Lung (tissue), 12 donors: ENCODE measurements around the gene NPSR1. TPM values are rescaled to one million over a fixed set of nuclear protein-coding genes. Genes with fewer than 3 reads are reported as not detected.
A peak's percentile ranks its signal among the peaks of the same experiment; 100 is the strongest.

Source experiments
- ATAC-seq: fragments of 200-7000 bp; cut with Tn5 transposase; one replicate; pipeline ENCODE4 v1.9.1; 2020; ENCODE audit warnings: moderate number of reproducible peaks; ENCODE audit not compliant: insufficient read depth, low FRiP score
- DNase-seq, 3 donors: peaks; one replicate each; pipeline ENCODE4 v3.0.0-alpha.2; 2013 to 2017
- H3K27ac ChIP-seq, 2 donors: one replicate each; pipeline ENCODE4 v1.5.1; 2013; ENCODE audit warnings: mild to moderate bottlenecking in 2 of 2, moderate library complexity in 2 of 2, control low read depth in 1 of 2, inconsistent platforms in 1 of 2, low read depth in 1 of 2, low read length in 1 of 2
- H3K27me3 ChIP-seq, 3 donors: one replicate each; pipeline ENCODE4 v1.5.1; 2013; ENCODE audit warnings: low read length in 2 of 3; ENCODE audit not compliant: control insufficient read depth in 3 of 3, insufficient read depth in 3 of 3
- H3K36me3 ChIP-seq, 4 donors: one replicate each; pipeline ENCODE4 v1.5.1; 2013; ENCODE audit warnings: low read length in 4 of 4, mild to moderate bottlenecking in 1 of 4, moderate library complexity in 1 of 4; ENCODE audit not compliant: control insufficient read depth in 4 of 4, insufficient read depth in 4 of 4
- H3K4me1 ChIP-seq, 5 donors: one replicate each; pipeline ENCODE4 v1.5.1; 2013; ENCODE audit warnings: low read length in 5 of 5, mild to moderate bottlenecking in 2 of 5, moderate library complexity in 1 of 5; ENCODE audit not compliant: control insufficient read depth in 5 of 5, insufficient read depth in 5 of 5
- H3K4me3 ChIP-seq: one replicate; pipeline ENCODE4 v1.5.1; 2013; ENCODE audit warnings: mild to moderate bottlenecking, control low read depth, moderate library complexity
- H3K9ac ChIP-seq, 2 donors: one replicate each; pipeline ENCODE4 v1.5.1; 2013; ENCODE audit warnings: low read length in 2 of 2, control low read depth in 1 of 2; ENCODE audit not compliant: insufficient read depth in 1 of 2
- H3K9me3 ChIP-seq, 4 donors: one replicate each; pipeline ENCODE4 v1.5.1; 2013; ENCODE audit warnings: low read length in 3 of 4, mild to moderate bottlenecking in 1 of 4, moderate library complexity in 1 of 4; ENCODE audit not compliant: control insufficient read depth in 4 of 4, insufficient read depth in 3 of 4
- CTCF ChIP-seq: IDR thresholded peaks from 2 replicates; pipeline ENCODE4 v1.5.1; 2012; ENCODE audit warnings: mild to moderate bottlenecking; ENCODE audit errors: control extremely low read depth, extremely low read depth
- WGBS, 2 donors: extraction: QIAGEN DNeasy Blood & Tissue Kit; methylation state at CpG; one replicate each; pipeline ENCODE4 v1.1.7; 2013; 5-methylcytosine and 5-hydroxymethylcytosine counted together
- polyA plus RNA-seq, 2 donors: library from polyadenylated mRNA; stranded (reverse); fragments of 200-250 nt; gene quantifications; one replicate each; pipeline ENCODE4 v1.2.1, GENCODE V29; 2013
- total RNA-seq, 2 donors: library from RNA; depleted of rRNA in 1 of 2; stranded (reverse); fragments of >200 nt in 1 of 2; gene quantifications; one replicate each; pipeline ENCODE4 v1.2.1, GENCODE V29; 2014 to 2021
- donor health status: control.
- donor health status: control.
- donor health status: Bipolar disorder and iron deficiency.
- donor health status: healthy.
- donor health status: DM: yes; HTN: yes; CAD: no.

NPSR1 gene
- total and polyA plus RNA-seq, 4 donors, result not detected

GRCh38 chr7:34752929-34753328 is 94.9 kb downstream of the NPSR1 start:
- no peak for TF ChIP-seq CTCF
- Histone ChIP-seq H3K36me3 (no peaks in the 10 kb centered on the region), H3K4me1 (peaks cover 0 to 14% (median 3%) of the 10 kb centered on the region in 5 donors), H3K27ac (no peak overlapping the region), H3K9ac (no peak overlapping the region), H3K9me3 (no peaks in the 10 kb centered on the region), H3K4me3 (no peak overlapping the region), H3K27me3 (no peaks in the 10 kb centered on the region)
- DNase-seq (no peak), ATAC-seq (no peak)
- WGBS, 2 donors, result 39 to 55% methylated on average over 3 of the region's 3 CpGs

- H3K9ac ChIP-seq, result no peak overlapping the region
- H3K4me1 ChIP-seq, result peaks cover 0 to 2% (median 0%) of the 10 kb centered on the region in 5 donors
- H3K27me3 ChIP-seq, result no peaks in the 10 kb centered on the region
- H3K36me3 ChIP-seq, result no peaks in the 10 kb centered on the region
- TF ChIP-seq CTCF, result no peak
- no peak overlapping the region for H3K27ac ChIP-seq
- H3K4me3 ChIP-seq, result no peak overlapping the region
- 84 to 89% methylated on average over 2 of the region's 2 CpGs for WGBS, 2 donors
- ATAC-seq, result no peak
- H3K9me3 ChIP-seq, result no peaks in the 10 kb centered on the region
- DNase-seq, result no peak
Observed at GRCh38 chr7:34755008-34755407, 97.0 kb downstream of the NPSR1 start.

GRCh38 chr7:34756025-34756437 is 98.0 kb downstream of the NPSR1 start:
- no peaks in the 10 kb centered on the region for H3K27me3 ChIP-seq
- no peaks in the 10 kb centered on the region for H3K9me3 ChIP-seq
- no peak for TF ChIP-seq CTCF
- no peak overlapping the region for H3K4me3 ChIP-seq
- H3K4me1 ChIP-seq, result peaks cover 0 to 2% (median 0%) of the 10 kb centered on the region in 5 donors
- DNase-seq (peak in 2 of 3 donors; percentile 22 to 53), ATAC-seq (no peak)
- WGBS, 2 donors, result 17 to 35% methylated on average over 4 of the region's 4 CpGs
- H3K27ac ChIP-seq, result no peak overlapping the region
- no peaks in the 10 kb centered on the region for H3K36me3 ChIP-seq
- no peak overlapping the region for H3K9ac ChIP-seq

GRCh38 chr7:34756691-34757090 is 98.7 kb downstream of the NPSR1 start:
- Histone ChIP-seq H3K4me1 (peaks cover 0 to 2% (median 0%) of the 10 kb centered on the region in 5 donors), H3K4me3 (no peak overlapping the region), H3K9ac (no peak overlapping the region), H3K27ac (no peak overlapping the region), H3K27me3 (no peaks in the 10 kb centered on the region), H3K36me3 (no peaks in the 10 kb centered on the region), H3K9me3 (no peaks in the 10 kb centered on the region)
- TF ChIP-seq CTCF, result no peak
- DNase-seq (peak in 1 of 3 donors; percentile 2), ATAC-seq (no peak)
- 93 to 95% methylated on average over 5 of the region's 5 CpGs for WGBS, 2 donors
